HCEC 1CT (cell line): ENCODE measurements around the gene PIEZO2.

Experiments
- DNase-seq: peaks from one replicate; pipeline ENCODE4 v3.0.0-alpha.2; 2017

The PIEZO2 gene

GRCh38 chr18:11110509-11110908 is 38.9 kb downstream of the PIEZO2 start:
- no peak for DNase-seq

- no peak for DNase-seq
Observed at GRCh38 chr18:11108947-11109346, 40.4 kb downstream of the PIEZO2 start.

- no peak for DNase-seq
Observed at GRCh38 chr18:11106894-11107293, 42.5 kb downstream of the PIEZO2 start.

- no peak for DNase-seq
Observed at GRCh38 chr18:11105463-11105862, 43.9 kb downstream of the PIEZO2 start.

GRCh38 chr18:11104307-11104706 is 45.1 kb downstream of the PIEZO2 start:
- no peak for DNase-seq

GRCh38 chr18:11096839-11097750 is 52.3 kb downstream of the PIEZO2 start:
- DNase-seq, result no peak

- DNase-seq, result no peak
Observed at GRCh38 chr18:11096411-11096810, 53.0 kb downstream of the PIEZO2 start.

GRCh38 chr18:11095674-11096293 is 53.6 kb downstream of the PIEZO2 start:
- no peak for DNase-seq

- DNase-seq, result no peak
Observed at GRCh38 chr18:11095211-11095610, 54.2 kb downstream of the PIEZO2 start.

- DNase-seq, result no peak
Observed at GRCh38 chr18:11091746-11092145, 57.6 kb downstream of the PIEZO2 start.

GRCh38 chr18:11089931-11090715 is 59.2 kb downstream of the PIEZO2 start:
- no peak for DNase-seq

GRCh38 chr18:11081009-11081532 is 68.3 kb downstream of the PIEZO2 start:
- no peak for DNase-seq

GRCh38 chr18:11078491-11078890 is 70.9 kb downstream of the PIEZO2 start:
- DNase-seq, result no peak

GRCh38 chr18:11077548-11078187 is 71.7 kb downstream of the PIEZO2 start:
- no peak for DNase-seq

- DNase-seq, result no peak
Observed at GRCh38 chr18:11074889-11075288, 74.5 kb downstream of the PIEZO2 start.

GRCh38 chr18:11073971-11074370 is 75.4 kb downstream of the PIEZO2 start:
- DNase-seq, result no peak

- no peak for DNase-seq
Observed at GRCh38 chr18:11072632-11073031, 76.7 kb downstream of the PIEZO2 start.

GRCh38 chr18:11071300-11071699 is 78.1 kb downstream of the PIEZO2 start:
- DNase-seq, result no peak

- DNase-seq, result no peak
Observed at GRCh38 chr18:11070593-11070992, 78.8 kb downstream of the PIEZO2 start.

- DNase-seq, result no peak
Observed at GRCh38 chr18:11066038-11066437, 83.3 kb downstream of the PIEZO2 start.

- DNase-seq, result no peak
Observed at GRCh38 chr18:11064727-11065460, 84.5 kb downstream of the PIEZO2 start.

GRCh38 chr18:11064106-11064505 is 85.3 kb downstream of the PIEZO2 start:
- DNase-seq, result no peak
